KG1 (cell line): Measurements from ENCODE around the gene SYCN.

ENCODE experiments used
- DNase-seq: peaks from one replicate; lab custom pipeline; 2025; lab: John Stamatoyannopoulos, UW

The SYCN gene

DNA sequence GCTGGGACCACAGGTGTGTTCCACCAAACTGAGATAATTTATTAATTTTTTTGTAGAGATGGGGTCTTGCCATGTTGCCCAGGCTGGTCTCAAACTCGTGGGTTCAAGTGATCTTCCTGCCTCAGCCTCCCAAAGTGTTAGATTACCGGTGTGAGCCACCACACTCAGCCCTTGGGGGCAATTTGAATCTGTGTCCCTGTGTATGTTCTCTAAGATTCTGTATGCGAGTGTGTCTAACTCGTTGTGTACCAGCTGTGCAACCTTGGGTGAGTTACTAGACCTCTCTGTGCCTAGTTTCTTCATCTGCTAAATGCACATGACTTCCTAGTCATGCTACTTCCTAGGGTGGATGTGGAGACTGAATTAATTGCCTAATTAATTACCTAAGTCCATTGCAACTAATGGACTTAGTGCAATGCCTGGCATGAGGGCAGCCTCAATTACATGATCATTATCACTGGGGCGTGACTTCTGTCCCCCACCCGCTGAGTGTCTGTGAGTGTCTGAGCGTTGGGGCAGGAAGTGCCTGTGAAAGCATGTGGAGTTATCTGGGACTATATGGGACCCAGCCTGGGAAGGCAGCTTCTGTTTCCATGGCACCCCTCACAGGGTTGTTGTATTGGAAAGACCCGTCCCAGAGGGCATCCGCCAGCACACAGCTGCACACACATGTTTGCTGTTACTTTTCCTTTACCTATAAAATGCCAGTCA, 9.1 kb downstream of the SYCN start:
- no peak for DNase-seq

DNA sequence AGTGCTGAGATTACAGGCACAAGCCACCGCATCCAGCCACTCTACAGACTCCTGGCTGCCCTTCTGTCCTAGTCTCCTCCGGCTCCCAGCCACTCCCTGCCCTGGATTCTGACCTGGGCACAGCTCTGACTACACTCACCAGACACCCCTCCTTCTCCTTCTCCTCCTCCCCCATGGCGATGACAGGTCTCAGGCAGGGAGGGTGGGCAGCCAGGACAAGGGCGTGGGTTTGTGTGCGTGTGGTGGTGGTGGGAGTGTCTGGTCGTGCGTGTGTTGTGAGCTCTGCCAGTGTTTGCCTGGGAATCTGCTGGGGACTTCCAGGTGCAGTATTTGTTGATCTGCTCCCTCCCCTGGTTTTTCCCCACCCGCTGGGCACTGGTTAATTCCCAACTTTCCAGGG, 10.3 kb downstream of the SYCN start:
- no peak for DNase-seq

DNA sequence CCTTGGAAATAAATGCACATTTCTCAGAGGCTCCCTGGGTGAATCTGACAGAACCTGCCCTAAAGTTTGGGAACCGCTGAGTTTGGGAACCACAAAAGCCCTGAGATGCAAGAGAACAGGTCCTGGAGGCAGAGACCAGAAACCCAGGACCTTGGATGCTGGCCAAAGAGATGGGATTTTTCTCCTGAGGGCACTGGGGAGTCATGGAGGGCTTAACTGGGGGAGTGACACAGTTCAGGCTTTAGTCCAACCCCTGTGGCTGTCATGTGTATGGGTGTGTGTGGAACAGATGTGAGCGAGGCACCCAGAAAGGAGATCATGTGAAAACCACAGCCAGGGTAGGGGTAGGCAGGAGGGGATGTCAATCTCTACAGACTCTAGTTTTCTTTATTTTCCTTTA, 11.2 kb downstream of the SYCN start:
- no peak for DNase-seq

DNA sequence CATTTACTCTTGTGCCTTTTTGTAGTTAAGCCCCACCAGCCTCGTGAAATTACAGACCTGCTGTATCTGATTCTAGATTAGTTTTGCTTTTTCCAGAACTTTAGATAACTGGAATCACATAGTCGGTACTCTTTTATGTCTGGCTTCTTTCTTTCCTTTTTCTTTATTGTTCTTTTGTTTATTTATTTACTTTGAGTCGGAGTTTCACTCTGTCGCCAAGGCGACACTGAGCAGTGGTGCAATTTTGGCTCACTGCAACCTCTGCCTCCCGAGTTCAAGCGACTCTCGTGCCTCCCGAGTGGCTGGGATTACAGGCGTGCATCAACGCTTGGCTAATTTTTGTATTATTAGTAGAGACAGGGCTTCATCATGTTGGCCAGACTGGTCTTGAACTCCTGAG, 13.3 kb downstream of the SYCN start:
- no peak for DNase-seq

DNA sequence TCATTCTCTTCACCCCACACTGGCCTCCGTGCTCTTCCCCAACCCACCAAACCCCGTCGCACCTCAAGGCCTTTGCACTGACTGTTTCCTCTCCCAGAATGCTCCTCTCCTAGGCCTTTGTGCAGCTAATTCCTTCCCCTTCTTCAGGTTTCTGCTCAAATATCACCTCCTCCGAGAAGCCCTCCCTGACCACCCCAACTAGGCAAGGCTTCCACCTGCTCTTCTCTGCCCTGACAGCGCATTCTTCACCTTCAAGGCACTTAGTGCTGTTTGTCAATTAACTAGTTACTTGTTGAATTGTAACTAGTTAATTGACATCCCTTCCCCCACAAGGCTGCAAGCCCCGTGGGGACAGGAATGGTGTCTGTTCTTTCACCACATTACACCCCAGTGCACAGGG, 15.1 kb downstream of the SYCN start:
- no peak for DNase-seq

DNA sequence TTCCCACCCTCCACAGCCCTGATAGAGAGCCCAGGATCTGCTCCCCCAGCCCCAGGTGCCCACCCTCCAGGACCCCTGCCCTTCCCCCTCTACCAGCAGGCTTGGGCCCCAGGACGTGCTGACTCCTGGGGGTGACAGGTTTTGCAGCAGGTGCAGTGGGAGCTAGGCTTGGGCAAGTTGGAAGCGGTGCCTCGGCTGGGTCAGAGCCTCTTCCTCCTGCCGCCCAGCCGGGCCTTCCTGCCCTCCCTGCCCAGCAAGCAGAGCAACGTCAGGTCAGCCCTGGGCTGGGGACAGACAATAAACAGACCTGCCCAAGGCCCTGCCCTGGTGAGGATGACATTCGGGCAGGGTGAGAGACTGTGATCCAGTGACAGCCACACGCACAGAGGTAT, 16.5 kb downstream of the SYCN start:
- no peak for DNase-seq

DNA sequence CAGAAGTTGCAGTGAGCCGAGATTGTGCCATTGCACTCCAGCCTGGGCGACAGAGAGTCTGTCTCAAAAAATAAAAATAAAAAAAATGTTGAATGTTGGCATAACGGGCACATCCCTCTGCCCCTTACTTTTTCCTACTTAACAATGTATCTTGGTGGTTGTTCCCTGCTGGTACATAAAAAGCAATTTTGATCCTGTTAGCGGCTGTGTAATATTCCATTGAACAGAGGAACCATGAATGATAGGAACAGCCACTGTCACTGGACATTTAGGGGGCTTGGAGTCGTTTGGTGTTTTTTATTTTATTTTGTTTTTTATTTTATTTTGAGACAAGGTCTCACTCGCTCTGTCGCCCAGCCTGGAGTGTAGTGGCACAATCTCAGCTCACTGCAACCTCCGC, 17.7 kb downstream of the SYCN start:
- no peak for DNase-seq

DNA sequence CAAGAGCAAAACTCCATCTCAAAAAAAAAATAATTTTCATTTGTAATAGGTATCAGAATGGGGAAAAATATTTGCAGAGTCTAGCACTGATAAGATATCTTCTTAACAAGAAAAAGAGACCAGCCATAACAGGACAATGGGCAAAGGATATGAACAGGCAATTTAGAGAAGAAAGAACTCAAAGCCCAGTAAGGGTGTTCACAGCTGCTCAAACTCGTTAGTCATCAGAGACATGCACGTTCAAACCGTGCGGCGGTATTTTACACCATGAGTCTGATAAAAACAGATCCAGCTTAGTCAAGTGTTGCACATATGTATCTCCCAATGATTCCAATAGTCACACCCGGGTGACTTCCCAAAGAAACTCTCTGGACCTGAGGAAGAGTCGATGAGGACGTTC, 21.0 kb downstream of the SYCN start:
- no peak for DNase-seq

DNA sequence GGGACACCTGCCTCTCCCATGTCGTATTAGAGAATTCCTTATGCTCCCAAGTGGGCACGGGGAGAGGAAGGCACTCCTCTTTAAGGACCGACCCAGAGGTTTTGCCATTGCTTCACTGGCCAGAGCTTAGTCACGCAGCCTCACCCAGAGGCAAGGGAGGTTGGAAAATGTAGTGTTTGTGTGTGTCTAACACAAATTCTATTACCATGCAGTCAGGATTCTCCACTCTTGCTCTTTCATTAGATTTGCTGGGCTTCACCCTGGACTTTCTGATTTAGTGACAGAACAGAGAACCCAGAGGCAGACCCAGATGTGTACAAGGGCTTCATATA, 21.9 kb downstream of the SYCN start:
- DNase-seq, result no peak

DNA sequence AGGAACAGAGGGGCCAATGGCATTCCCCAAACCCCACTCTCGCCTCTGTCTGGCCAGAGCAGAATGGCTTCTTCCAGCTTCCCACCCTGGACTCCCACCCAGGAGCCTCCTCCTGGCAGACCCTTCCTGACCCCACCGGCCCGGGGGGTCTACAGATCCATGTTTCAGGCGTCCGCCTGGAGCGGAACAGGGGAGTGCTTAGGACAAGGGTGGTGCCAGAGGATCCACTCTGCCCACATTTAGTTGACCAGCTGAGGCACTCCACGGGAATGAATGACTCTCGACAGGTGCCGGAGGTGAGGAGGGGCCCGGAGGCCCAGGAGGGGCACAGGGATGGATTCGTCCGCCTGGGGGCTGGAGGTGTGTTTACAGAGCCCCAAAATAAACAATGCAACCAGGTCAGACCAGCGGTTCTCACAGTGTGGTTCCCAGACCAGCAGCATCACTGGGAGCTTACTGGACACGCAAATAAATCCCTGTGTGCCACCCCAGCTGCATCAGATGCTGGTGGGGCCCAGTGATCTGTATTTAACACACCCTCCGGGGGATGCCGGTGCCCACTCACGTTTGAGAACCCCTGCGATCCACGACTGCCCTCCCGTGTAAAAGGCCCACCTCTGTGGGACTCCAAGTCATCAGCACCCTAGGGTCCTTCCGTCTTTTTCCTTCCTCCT, 22.4 kb downstream of the SYCN start:
- no peak for DNase-seq

DNA sequence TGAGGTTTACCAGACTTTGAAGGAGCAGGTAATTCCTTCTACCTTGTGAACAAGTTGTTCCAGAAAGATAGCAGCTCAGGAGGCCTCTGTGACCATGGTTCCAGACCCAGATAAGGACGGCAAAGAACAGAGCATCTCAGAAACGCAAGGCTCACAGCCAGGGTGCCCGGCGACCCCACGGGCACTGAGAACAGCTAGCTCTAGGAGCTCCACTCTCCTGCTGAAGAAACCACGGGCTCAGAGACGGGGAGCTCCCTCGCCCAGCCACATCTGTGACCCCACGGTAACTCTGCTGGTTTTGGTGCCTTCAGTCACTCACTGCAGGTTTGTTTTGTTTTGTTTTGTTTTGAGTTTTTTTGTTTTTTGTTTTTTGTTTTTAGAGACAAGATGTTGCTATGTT, 23.3 kb downstream of the SYCN start:
- no peak for DNase-seq

DNA sequence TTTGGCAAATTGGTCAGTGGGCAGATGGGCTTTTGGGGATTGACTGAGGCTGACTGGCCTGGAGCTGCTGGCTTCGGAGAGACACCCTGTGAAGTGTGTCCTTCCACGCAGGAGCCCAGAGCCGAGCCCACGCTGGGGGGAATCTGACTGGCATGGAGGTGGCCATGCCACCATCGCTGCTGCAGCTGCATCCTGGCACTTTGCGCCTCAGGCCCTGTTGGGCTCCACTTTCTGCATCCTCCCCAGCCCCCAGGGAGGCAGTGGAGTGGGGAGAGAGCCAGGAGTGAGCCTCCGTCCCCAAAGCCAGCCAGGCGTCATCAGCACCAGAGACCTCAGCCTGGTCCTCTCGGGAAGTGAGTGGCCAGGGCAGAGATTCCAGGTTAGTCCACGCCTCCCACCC, 24.3 kb downstream of the SYCN start:
- DNase-seq, result no peak

DNA sequence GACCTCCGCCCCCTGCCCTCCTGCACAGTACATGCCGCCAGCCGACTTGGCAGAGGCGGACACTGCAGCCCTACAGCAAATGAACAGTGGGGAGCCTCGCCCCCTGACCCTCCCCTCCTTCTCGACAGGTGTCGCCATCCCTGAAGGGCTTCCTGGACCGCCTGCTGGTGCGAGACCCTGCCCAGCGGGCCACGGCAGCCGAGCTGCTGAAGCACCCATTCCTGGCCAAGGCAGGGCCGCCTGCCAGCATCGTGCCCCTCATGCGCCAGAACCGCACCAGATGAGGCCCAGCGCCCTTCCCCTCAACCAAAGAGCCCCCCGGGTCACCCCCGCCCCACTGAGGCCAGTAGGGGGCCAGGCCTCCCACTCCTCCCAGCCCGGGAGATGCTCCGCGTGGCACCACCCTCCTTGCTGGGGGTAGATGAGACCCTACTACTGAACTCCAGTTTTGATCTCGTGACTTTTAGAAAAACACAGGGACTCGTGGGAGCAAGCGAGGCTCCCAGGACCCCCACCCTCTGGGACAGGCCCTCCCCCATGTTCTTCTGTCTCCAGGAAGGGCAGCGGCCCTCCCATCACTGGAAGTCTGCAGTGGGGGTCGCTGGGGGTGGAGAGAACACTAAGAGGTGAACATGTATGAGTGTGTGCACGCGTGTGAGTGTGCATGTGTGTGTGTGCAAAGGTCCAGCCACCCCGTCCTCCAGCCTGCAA, 25.6 kb downstream of the SYCN start:
- DNase-seq, result no peak

DNA sequence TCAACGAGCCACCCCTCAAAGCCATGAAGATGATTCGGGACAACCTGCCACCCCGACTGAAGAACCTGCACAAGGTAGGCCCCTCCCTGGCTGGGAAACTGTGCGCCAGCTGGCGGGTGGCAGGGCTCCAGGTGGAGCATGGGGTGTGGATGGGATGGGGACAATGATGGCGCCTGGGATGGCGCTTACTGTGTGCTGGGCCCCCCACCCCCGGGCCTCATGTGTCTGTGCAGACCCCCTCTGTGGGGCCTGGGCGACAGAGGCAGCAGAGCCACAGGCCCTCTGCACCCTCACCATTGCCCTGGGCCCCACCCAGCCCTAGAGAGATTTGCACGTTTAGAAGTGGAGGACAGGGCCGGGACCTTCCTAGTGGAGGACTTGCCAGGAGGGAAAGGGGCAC, 26.3 kb downstream of the SYCN start:
- DNase-seq, result no peak

DNA sequence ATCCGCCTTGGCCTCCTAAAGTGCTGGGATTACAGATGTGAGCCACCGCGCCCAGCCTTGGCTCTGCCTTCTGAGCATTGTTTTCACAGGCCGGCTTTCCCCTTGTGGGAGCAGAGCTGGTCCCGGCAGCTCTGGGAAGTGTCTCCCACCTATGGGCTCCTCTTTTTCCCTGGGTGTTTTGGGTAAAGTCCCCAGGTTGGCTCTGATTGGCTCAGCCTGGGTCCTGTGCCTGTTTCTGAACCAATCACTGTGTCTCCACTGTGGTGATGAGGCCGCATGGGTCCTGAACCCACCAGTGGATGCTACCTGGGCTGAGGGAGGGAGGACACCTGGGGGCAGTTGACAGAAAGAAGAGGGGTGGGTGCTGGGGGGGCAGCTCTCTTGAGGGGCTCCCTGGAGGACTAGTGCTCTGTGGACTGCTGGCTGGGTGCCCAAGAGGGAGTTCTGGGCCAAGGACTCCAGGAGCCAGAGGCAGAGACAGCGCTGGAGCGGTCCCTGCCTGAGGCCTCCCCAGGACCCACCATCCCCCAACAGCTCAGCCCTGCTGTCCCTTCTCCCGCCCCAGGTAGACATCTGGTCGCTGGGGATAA, 26.9 kb downstream of the SYCN start:
- DNase-seq, result no peak

DNA sequence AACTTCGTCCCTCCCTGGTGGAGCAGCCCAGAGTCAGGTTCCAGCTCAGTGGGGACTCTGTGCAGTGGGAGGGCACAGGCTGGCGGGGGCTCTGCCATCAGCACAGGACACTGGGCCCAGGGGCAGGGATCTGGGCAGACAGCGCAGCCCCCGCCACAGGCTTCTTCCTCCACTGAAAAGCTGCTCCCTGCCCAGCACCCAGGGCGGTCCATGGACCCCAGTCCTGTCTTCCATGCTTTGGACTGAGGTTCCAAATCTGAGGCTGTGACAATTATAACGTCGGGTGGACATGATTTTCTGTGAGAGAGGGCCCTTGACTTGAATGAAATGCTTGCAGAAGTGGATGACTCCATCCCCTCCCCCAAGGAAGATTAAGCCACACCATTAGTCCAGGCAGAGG, 28.5 kb downstream of the SYCN start:
- no peak for DNase-seq

DNA sequence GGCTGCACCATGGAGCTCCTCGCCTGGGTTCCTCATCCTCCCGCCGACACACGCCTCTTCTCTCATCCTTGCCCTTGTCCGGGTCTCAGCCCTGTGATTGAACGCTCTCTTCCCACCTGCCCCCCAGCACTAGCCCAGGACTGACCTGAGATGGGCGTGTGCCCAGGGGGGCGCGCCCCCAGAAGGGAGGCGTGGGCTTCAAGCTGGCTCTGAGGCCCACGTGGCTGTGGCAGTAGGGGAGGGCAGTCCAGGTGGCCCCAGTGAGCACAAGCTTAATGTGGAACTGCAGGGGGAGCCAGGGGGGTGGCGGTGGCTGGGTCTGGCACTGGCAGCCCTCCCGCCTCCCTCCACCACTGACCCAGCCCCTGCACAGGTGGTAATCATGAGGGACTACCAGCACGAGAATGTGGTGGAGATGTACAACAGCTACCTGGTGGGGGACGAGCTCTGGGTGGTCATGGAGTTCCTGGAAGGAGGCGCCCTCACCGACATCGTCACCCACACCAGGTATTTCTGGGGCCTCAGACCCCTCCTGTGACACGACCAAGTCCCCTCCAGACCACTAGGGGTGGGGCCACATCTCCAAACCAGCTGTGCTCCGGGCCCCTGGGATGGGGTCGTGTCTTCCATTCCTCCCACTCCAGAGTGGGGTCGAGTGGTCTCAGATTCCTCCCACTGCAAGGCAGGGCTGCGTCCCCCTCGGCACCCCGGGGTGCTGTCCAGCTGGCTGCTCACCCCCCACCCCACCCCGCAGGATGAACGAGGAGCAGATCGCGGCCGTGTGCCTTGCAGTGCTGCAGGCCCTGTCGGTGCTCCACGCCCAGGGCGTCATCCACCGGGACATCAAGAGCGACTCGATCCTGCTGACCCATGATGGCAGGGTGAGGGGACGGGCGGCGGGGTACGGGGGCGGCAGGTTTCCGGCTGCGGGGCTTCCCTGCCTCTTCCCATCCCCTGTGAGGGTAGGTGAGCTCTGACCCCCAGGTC, 29.2 kb downstream of the SYCN start:
- DNase-seq, result no peak

DNA sequence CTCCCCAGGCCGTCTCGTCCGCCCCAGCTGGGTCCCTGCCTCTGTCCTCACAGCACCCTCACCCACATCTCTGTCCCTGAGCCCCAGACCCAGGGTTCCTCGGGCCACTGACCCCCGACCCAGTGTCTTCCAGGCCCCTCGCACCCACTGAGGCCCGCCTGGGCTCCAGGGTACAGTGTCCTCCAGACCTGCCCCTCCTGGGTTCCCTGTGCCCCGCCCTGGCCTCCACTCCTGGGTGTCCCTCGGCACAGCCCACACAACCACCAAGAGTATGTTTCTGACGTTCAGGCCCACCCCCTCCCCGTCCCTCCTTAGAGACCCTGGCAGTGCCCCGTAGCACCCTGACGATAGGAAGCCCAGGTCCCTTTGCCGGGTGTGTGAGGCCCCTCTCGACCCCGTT, 29.9 kb downstream of the SYCN start:
- DNase-seq, result no peak

DNA sequence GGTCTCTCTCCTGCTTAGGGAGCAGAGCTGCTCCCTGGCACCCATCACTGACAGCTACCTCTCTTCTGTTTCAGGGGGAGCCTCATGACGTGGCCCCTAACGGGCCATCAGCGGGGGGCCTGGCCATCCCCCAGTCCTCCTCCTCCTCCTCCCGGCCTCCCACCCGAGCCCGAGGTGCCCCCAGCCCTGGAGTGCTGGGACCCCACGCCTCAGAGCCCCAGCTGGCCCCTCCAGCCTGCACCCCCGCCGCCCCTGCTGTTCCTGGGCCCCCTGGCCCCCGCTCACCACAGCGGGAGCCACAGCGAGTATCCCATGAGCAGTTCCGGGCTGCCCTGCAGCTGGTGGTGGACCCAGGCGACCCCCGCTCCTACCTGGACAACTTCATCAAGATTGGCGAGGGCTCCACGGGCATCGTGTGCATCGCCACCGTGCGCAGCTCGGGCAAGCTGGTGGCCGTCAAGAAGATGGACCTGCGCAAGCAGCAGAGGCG, 30.5 kb downstream of the SYCN start:
- no peak for DNase-seq

DNA sequence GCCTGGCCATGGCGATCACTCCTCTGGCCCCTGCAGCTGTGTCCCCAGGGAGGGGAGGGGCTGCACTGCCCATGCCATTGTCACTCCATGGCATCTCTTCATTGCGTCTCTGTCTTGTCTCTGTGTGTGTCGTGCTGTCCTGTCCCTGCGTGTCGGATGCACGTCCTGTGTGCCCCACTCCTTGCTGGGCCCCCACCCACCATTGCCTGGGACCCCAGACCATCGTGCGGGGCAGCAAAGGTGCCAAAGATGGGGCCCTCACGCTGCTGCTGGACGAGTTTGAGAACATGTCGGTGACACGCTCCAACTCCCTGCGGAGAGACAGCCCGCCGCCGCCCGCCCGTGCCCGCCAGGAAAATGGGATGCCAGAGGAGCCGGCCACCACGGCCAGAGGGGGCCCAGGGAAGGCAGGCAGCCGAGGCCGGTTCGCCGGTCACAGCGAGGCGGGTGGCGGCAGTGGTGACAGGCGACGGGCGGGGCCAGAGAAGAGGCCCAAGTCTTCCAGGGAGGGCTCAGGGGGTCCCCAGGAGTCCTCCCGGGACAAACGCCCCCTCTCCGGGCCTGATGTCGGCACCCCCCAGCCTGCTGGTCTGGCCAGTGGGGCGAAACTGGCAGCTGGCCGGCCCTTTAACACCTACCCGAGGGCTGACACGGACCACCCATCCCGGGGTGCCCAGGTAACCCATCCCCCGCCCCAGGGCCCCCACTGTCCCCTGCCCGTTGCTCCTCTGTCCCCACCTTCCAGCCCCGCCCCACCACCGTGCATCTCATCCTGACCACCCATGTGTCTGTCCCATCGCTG, 31.2 kb downstream of the SYCN start:
- no peak for DNase-seq
